GM12864 (cell line): Measurements from ENCODE around the gene ATP6V0A1.

Experiments
- DNase-seq: peaks from one replicate; pipeline ENCODE4 v3.0.0-alpha.2; 2011; ENCODE audit warnings: low read depth
- H3K4me3 ChIP-seq: 2 replicates; pipeline ENCODE4 v1.5.1; 2011; ENCODE audit warnings: mild to moderate bottlenecking, low read depth, low read length, control low read depth
- TF ChIP-seq, protein P1 (sequence below): IDR thresholded peaks from 2 replicates; pipeline ENCODE4 v1.5.1; 2011; ENCODE audit warnings: low read depth, mild to moderate bottlenecking, moderate library complexity, low read length, control low read depth, inconsistent platforms; ENCODE audit errors: missing control alignments

The ATP6V0A1 gene

DNA sequence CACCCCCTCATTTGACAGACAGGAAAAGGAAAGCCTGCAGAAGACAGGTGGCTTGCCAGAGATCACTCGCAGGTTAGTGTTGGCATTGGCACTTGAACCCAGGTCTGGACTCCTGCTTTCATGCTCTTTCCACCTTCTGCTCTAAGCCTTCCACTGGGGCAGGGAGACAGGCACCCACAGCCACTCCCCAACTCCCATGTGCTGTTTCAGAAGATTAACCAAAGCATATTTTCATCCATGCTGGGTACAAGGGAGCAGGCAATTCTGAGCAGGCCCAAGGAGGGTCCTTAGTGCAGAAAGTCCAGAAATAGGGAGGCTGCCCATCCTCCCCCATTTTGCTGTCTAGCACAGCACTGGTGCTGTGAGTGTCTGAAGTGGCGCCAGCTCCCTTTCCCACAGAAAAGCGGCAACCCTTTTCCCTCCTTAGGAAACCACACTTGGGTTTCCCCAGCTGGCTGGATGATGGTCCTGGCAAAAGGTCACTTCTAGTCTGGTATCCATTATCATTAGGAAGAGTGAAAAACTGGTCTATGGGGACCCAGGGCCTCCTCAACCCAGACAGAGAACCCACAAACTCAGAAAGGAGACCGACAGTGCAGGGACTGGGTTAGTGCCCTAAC, 33.6 kb upstream of the ATP6V0A1 start:
- H3K4me3 ChIP-seq = no peak overlapping the region
- TF ChIP-seq, protein P1, sequence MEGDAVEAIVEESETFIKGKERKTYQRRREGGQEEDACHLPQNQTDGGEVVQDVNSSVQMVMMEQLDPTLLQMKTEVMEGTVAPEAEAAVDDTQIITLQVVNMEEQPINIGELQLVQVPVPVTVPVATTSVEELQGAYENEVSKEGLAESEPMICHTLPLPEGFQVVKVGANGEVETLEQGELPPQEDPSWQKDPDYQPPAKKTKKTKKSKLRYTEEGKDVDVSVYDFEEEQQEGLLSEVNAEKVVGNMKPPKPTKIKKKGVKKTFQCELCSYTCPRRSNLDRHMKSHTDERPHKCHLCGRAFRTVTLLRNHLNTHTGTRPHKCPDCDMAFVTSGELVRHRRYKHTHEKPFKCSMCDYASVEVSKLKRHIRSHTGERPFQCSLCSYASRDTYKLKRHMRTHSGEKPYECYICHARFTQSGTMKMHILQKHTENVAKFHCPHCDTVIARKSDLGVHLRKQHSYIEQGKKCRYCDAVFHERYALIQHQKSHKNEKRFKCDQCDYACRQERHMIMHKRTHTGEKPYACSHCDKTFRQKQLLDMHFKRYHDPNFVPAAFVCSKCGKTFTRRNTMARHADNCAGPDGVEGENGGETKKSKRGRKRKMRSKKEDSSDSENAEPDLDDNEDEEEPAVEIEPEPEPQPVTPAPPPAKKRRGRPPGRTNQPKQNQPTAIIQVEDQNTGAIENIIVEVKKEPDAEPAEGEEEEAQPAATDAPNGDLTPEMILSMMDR = no peak
- no peak for DNase-seq

DNA sequence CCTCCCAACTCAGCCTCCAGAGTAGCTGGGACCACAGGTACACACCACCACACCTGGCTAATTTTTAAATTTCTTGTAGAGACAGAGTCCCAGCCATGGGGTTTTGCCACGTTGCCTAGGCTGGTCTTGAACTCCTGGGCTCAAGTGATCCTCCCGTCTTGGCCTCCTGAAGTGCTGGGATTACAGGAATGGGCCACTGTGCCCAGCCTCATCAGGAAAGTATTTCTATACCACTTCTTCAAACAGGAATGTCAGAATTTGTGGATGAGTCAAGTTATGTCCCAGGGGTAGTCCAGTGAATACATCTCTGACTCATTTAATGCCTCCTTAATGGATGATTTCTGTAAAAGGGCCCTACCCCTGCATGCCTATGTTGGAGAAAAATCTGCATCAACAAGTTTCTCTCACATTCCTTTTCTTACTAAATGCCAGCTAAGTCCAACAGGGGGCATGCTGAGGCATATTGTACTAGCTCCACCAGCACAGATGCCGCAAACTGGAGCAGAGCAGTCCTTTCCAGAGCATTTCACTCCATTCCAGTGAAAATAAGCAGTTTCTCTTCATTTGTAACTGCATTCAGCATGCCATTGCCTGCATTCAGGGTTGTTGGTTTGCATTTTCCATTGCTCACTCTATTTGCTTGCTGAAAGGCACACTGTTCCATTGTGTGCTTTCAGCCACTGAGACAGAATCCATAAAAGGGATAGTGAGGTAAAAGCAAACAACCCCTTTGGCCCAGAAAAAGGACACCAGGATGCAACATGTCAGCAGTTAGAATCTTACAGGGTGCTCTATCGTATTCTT, 30.3 kb upstream of the ATP6V0A1 start:
- TF ChIP-seq, protein P1 = peak; percentile 71
- H3K4me3 ChIP-seq = no peak overlapping the region
- no peak for DNase-seq

DNA sequence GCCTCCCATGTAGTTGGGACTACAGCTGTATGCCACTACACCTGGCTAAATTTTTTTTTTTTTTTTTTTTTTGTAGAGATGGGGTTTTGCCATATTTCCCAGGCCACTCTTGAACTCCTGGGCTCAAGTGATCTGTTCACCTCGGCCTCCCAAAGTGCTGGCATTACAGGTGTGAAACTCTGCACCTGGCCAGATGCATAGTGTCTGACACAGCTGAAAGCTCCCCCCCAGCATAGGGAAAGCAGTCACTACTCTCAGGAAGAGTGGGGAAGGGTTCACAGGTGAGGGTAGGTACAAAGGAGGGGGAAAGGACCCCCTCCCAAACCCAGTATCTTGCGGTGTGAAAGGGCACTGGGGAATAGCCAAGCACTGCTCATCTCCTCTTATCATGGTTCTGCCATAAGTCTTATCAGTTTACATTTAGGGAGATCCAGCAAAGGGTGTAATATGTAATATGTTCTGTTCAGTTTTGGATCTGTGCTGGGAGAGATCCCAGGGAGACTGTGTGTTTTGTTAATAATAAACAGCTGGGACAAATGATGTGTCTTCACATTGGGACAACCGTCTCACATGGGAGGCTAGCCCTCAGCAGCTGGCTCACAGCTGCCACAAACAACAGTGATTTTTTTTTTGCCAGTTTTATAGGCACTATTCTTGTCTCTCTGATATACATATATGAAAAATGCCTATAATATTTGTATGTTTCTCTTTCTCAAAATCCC, 28.8 kb upstream of the ATP6V0A1 start:
- TF ChIP-seq, protein P1 = no peak
- no peak for DNase-seq
- H3K4me3 ChIP-seq = no peak overlapping the region

GRCh38 chr17:42431758-42432161, 26.9 kb upstream of the ATP6V0A1 start:
- no peak for DNase-seq
- TF ChIP-seq, protein P1 = no peak
- H3K4me3 ChIP-seq = no peak overlapping the region

GRCh38 chr17:42436391-42436790, 22.3 kb upstream of the ATP6V0A1 start:
- TF ChIP-seq, protein P1 = no peak
- DNase-seq = no peak
- H3K4me3 ChIP-seq = no peak overlapping the region

DNA sequence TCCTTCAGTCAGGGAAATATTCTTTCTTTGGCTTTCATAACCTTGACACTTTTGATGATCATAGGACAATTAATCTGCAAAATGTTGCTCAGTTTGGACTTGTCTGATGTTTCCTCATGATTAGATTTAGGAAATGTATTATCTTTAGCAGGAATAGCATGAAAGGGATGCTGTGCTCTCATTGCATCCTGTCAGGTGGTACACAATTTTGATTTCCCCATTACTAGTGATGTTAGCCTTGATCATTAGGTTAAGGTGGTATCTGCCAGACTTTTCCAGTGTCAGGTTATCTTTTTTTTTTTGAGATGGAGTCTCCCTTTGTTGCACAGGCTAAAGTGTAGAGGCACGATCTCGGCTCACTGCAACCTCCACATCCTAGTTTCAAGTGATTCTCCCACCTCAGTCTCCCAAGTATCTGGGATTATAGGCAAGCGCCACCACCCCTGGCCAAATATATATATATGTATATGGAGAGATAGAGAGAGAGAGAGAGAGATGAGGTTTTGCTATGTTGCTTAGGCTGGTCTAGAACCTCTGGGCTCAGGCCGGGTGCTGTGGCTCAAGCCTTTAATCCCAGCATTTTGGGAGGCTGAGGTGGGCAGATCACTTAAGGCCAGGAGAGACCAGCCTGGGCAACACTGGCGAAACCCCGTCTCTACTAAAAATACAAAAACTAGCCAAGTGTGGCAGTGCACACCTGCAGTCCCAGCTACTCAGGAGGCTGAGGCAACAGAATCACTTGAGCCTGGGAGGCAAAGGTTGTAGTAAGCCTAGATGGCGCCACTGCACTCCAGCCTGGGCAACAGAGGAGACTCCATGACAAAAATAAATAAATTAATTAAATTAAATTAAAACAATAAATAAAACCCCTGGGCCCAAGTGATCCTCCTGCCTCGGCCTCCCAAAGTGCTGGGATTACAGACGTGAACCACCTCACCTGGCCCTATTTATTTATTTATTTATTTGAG, 19.8 kb upstream of the ATP6V0A1 start:
- DNase-seq = no peak
- no peak overlapping the region for H3K4me3 ChIP-seq
- TF ChIP-seq, protein P1 = peak; percentile 45
